OCI-LY3 (cell line): ENCODE results near the gene SPAG6.
"Not testable (repeated sequence)": the region's sequence is repeated elsewhere in the genome, so short reads cannot be mapped to it uniquely, and the experiment has no call there.

Experiments
- H2AFZ ChIP-seq: fragments of 200-600, 300-600 bp; shearing (Covaris generic); 2 replicates; pipeline ENCODE4 v1.6.0; 2014; ENCODE audit warnings: antibody characterized with exemption, low read depth, low read length
- H3K27ac ChIP-seq: fragments of 200-600, 300-600 bp; sonication (generic); 2 replicates; pipeline ENCODE4 v1.5.1; 2014; ENCODE audit warnings: mild to moderate bottlenecking, low read length, moderate library complexity, mixed read lengths
- H3K27me3 ChIP-seq: fragments of 200-600, 300-600 bp; sonication (generic); 2 replicates; pipeline ENCODE4 v1.6.1; 2014; ENCODE audit warnings: low read depth, low read length, mixed read lengths
- H3K36me3 ChIP-seq: fragments of 200-600, 300-600 bp; sonication (generic); replicated peaks from 2 replicates; pipeline ENCODE3; 2014; ENCODE audit warnings: low read depth, low read length, mixed read lengths
- H3K4me1 ChIP-seq: fragments of 300-600, 200-600 bp; sonication (generic); 2 replicates; pipeline ENCODE4 v1.6.1; 2014; ENCODE audit warnings: low read length, mixed read lengths
- H3K4me2 ChIP-seq: fragments of 200-600, 300-600 bp; sonication (generic); 2 replicates; pipeline ENCODE4 v1.6.1; 2014; ENCODE audit warnings: low read length, mixed read lengths
- H3K4me3 ChIP-seq: fragments of 300-600, 200-600 bp; sonication (generic); 2 replicates; pipeline ENCODE4 v1.5.1; 2014; ENCODE audit warnings: antibody characterized with exemption, mild to moderate bottlenecking, low read length, moderate library complexity
- H3K79me2 ChIP-seq: fragments of 300-600, 200-600 bp; shearing (Covaris generic); 2 replicates; pipeline ENCODE4 v1.6.1; 2014; ENCODE audit warnings: mild to moderate bottlenecking, low read length, mixed read lengths
- H3K9ac ChIP-seq: fragments of 300-600, 200-600 bp; shearing (Covaris generic); 2 replicates; pipeline ENCODE4 v1.6.0; 2014; ENCODE audit warnings: mild to moderate bottlenecking, low read length, moderate library complexity
- H3K9me3 ChIP-seq: fragments of 200-600, 300-600 bp; shearing (Covaris generic); 2 replicates; pipeline ENCODE4 v1.6.1; 2014; ENCODE audit warnings: low read length, mixed read lengths; ENCODE audit not compliant: insufficient read depth
- H4K20me1 ChIP-seq: fragments of 200-600, 300-600 bp; sonication (generic); 2 replicates; pipeline ENCODE4 v1.6.1; 2016; ENCODE audit warnings: low read length, mixed read lengths; ENCODE audit not compliant: insufficient read depth
- EZH2phosphoT487 ChIP-seq: fragments of 200-600 bp; shearing (Covaris generic); IDR thresholded peaks from 2 replicates; pipeline ENCODE4 v1.6.1; 2018; ENCODE audit warnings: antibody characterized with exemption, mixed run types, low read depth
- TF ChIP-seq, protein P1 (sequence below): fragments of 200-600, 300-600 bp; sonication (generic); IDR thresholded peaks from 2 replicates; pipeline ENCODE4 v1.5.1; 2014; ENCODE audit warnings: antibody characterized with exemption, low read length, low read depth

SPAG6 gene

DNA sequence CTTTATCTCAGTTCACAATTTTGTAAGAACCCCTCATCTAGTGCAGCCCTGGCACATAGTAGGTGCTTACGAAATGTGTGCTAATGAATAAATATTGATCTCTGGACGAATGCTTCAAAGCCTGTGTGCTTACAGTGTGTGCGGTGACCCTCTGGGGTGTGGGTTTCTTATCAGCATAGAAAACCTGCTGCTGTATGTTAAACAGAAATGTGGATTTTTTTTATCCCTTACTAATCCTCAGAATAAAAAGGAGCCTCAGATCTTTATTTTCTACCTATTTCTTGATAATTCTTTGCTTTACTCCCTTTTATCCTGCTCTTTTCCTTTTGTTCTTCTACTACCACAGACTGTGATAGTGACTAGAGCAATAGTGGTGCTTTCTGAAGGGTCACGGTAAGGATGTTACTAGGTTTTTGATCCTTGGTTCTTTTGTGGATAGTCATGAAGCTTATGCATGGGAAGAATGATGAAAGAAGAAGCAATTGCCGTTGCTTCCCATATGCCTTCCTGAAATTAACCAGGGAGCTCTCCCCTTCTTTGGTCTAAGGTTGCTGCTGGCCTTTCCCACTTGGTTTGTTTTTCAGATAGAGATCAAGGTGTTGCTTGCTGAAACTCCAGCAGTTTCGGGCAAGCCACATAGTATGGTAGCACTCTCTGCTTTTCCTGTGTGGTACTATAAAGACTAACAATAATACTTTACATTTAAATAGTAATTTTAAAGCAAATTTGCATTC, 44.7 kb downstream of the SPAG6 start:
- no peak overlapping the region for H2AFZ ChIP-seq

DNA sequence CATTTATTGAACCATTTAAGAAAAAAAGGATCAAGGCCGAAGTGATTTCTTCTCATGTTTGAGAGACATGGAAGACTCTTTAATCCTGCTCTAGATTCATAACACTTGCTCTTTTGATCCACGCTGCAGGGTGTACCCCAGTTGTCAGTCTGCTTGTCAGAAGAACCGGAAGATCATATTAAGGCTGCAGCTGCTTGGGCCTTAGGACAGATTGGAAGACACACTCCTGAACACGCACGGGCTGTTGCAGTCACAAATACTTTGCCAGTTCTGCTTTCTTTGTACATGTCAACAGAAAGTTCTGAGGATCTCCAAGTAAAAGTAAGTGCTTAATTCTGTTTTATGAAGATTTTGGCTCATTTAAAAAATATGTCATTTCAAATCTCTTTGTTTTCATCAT, 46.3 kb downstream of the SPAG6 start:
- Histone ChIP-seq H3K4me3 (no peak overlapping the region), H3K4me1 (no peaks in the 10 kb centered on the region), H3K79me2 (no peaks in the 10 kb centered on the region), H3K9me3 (no peaks in the 10 kb centered on the region), H3K9ac (no peak overlapping the region), H2AFZ (no peak overlapping the region), H3K27me3 (no peaks in the 10 kb centered on the region), H3K27ac (no peak overlapping the region), H3K4me2 (no peak overlapping the region), H4K20me1 (no peaks in the 10 kb centered on the region), H3K36me3 (no peaks in the 10 kb centered on the region)
- TF ChIP-seq, protein P1, sequence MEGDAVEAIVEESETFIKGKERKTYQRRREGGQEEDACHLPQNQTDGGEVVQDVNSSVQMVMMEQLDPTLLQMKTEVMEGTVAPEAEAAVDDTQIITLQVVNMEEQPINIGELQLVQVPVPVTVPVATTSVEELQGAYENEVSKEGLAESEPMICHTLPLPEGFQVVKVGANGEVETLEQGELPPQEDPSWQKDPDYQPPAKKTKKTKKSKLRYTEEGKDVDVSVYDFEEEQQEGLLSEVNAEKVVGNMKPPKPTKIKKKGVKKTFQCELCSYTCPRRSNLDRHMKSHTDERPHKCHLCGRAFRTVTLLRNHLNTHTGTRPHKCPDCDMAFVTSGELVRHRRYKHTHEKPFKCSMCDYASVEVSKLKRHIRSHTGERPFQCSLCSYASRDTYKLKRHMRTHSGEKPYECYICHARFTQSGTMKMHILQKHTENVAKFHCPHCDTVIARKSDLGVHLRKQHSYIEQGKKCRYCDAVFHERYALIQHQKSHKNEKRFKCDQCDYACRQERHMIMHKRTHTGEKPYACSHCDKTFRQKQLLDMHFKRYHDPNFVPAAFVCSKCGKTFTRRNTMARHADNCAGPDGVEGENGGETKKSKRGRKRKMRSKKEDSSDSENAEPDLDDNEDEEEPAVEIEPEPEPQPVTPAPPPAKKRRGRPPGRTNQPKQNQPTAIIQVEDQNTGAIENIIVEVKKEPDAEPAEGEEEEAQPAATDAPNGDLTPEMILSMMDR, result no peak
- no peak for TF ChIP-seq EZH2phosphoT487

More for the DNA sequence above, 44.7 kb downstream of the SPAG6 start:
- H3K4me3 ChIP-seq, result no peak overlapping the region
- no peak overlapping the region for H3K4me2 ChIP-seq
- H3K36me3 ChIP-seq, result no peaks in the 10 kb centered on the region
- H3K9me3 ChIP-seq, result no peaks in the 10 kb centered on the region
- no peaks in the 10 kb centered on the region for H4K20me1 ChIP-seq
- TF ChIP-seq EZH2phosphoT487, result no peak
- TF ChIP-seq, protein P1, result no peak
- no peaks in the 10 kb centered on the region for H3K4me1 ChIP-seq
- H3K27ac ChIP-seq, result no peak overlapping the region
- H3K9ac ChIP-seq, result no peak overlapping the region
- H3K27me3 ChIP-seq, result no peaks in the 10 kb centered on the region
- no peaks in the 10 kb centered on the region for H3K79me2 ChIP-seq

DNA sequence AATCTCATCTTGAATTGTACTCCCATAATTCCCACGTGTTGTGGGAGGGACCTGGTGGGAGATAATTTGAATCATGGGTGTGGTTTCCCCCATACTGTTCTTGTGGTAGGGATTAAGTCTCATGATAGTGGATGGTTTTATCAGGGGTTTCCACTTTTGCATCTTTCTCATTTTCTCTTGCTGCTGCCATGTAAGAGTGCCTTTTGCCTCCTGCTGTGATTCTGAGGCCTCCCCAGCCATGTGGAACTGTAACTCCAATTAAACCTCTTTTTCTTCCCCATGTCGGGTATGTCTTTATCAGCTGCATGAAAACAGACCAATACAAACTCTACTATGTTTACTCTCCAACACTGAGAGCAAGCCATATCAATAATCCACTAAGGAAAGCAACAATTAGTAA, 50.9 kb downstream of the SPAG6 start:
- H3K4me2 ChIP-seq, result not testable (repeated sequence)

DNA sequence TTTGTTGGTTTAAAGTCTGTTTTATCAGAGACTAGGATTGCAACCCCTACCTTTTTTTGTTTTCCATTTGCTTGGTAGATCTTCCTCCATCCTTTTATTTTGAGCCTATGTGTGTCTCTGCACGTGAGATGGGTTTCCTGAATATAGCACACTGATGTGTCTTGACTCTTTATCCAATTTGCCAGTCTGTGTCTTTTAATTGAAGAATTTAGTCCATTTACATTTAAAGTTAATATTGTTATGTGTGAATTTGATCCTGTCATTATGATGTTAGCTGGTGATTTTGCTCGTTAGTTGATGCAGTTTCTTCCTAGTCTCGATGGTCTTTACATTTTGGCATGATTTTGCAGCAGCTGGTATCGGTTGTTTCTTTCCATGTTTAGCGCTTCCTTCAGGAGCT, 61.6 kb downstream of the SPAG6 start:
- not testable (repeated sequence) for H4K20me1 ChIP-seq, H3K36me3 ChIP-seq, H3K27ac ChIP-seq, H3K4me1 ChIP-seq, H3K27me3 ChIP-seq, H3K79me2 ChIP-seq, H3K9ac ChIP-seq, H3K4me2 ChIP-seq, H3K4me3 ChIP-seq, H3K9me3 ChIP-seq, H2AFZ ChIP-seq

More for the DNA sequence above, 50.9 kb downstream of the SPAG6 start:
- not testable (repeated sequence) for H3K4me3 ChIP-seq, H3K27ac ChIP-seq, H3K36me3 ChIP-seq, H3K9ac ChIP-seq, H2AFZ ChIP-seq, H3K79me2 ChIP-seq, H3K9me3 ChIP-seq, H4K20me1 ChIP-seq, H3K4me1 ChIP-seq, H3K27me3 ChIP-seq

DNA sequence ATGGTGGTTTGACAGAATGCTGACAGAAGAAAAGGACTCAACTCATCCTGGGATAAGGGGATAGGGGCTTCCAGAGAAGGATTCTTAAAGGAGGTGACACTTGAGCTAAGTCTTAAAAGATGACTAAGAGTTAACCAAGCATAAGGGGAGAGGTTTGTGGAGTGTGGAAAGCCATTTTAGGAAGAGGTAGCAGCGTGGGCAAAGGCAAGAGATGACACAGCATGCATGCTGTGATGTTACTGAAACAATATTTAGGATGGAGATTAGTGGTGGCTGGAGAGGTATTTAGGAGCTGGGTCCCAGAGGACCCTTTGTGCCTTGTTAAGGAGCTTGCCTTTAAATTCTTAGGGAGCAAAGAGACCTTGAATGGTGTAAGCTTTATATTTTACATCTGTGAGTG, 65.1 kb downstream of the SPAG6 start:
- Histone ChIP-seq H3K9ac (no peak overlapping the region), H4K20me1 (no peaks in the 10 kb centered on the region), H3K27ac (no peak overlapping the region), H3K4me1 (peaks cover 3% of the 10 kb centered on the region; the same call in 1 of the 2 replicates), H3K9me3 (no peaks in the 10 kb centered on the region), H3K4me2 (no peak overlapping the region), H3K27me3 (no peaks in the 10 kb centered on the region), H3K4me3 (no peak overlapping the region), H3K36me3 (no peaks in the 10 kb centered on the region), H2AFZ (no peak overlapping the region), H3K79me2 (no peaks in the 10 kb centered on the region)
- TF ChIP-seq, protein P1, result no peak
- TF ChIP-seq EZH2phosphoT487, result no peak
